GM21526 (cell line): ENCODE results near the gene KCNK7.
"Not testable (repeated sequence)": the region's sequence is repeated elsewhere in the genome, so short reads cannot be mapped to it uniquely, and the experiment has no call there.

Experiments
- ATAC-seq: cut with Tn5 transposase; IDR thresholded peaks from one replicate; pipeline ENCODE4 v1.9.1; 2021; ENCODE audit warnings: moderate library complexity; ENCODE audit not compliant: unreplicated experiment, low FRiP score

KCNK7 gene

GRCh38 chr11:65575568-65576231 is 19.9 kb downstream of the KCNK7 start, which contains the start of gene EHBP1L1:
EHBP1L1 (plus strand) TSS chr11:65576053; CDS start chr11:65576303, 250 bp downstream.
- ATAC-seq, result no peak

DNA sequence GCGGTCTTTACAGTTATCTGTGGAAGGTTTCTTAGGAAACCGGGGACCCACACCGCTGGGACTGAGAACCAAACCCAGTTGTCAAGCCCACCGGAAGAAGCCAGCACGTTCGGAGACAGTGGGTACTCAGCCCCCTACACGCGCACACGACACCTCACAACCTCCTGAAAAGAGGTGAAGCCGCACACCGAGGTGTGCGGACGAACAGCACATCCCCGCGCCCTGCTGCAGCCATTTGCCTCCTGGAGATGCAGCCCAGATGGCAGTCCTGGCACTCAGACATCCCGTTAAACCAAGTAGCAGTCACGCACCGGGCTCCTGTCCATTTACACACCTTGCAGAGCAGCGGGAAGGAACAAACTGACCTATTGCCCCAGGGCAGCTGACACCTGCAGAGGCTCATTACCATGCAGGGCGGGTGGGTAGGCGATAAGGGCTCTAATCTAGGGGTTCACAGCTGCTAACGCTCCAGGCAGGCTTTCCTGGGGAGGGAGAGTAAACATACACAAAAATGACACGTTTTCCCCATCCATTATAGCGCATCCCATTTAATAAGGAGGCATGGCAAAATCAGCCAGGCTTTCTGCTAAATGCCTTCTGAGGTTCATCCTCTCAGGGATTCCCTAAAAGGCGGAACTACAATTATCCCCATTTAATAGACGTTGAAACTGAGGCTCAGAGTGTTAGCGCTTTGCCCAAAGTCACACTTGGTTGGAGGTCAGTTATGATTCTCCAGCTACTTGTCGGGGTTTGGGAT is 20.6 kb downstream of the KCNK7 start:
- ATAC-seq, result no peak

DNA sequence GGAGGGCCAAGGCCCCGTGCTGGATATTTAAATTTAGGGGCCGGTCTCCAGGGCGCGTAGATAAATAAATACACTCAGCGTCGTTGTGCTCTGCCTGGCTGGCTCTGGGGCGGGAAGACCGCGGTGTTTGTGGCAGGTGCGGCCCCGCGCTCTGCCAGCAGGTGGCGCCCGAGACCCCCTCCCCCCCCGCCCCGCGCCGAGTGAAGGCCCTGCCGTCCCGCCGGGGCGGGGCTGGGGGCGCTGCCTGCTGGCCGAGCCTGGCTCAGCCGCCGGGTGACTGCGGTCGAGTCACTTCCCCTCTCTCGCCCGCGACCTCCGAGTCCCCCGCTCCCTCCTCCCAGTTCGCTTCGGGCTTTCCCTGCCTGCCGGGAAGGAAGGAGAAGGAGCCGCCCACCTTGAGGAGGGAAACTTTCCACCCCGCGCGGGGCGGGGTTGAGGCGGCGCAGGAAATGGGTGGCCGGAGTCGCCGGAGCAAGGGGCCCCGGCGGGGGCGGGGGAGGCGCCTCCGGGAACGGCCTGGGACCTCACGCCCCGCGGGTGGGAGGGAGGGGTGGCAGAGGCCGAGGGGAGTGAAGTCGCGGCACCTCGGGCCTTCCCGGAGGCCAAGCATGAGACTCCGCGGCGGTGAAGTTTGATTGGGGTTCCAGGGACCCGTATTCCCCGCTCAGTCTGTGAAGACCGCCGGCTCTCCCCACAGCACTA is 21.3 kb downstream of the KCNK7 start:
- ATAC-seq, result no peak

- ATAC-seq, result no peak
Observed at GRCh38 chr11:65573391-65574079, 22.1 kb downstream of the KCNK7 start.

DNA sequence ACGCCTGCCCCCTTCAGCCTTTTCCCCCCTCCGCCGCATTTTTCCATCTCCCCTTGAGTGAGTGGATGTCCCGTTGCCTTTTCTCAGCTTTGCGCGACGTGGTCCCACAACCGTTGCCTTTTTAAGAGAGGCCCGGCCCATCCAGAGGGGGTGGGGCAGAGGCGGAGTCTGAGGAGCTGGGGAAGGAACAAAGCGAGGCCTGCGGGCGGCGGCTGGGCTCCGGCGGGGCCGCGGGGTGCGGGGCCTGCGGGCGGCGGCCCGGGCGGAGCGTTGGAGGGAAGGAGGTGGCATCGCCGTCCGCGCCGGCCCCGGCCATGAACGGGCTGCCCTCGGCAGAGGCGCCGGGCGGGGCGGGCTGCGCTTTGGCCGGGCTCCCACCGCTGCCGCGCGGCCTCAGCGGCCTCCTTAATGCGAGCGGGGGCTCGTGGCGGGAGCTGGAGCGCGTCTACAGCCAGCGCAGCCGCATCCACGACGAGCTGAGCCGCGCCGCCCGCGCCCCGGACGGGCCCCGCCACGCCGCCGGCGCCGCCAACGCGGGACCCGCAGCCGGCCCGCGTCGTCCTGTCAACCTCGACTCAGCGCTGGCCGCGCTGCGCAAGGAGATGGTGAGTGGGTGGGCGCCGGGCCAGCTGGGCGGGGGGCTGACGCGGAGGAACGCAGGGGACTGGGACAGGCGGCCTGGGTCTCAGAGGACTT is 23.1 kb downstream of the KCNK7 start, which contains the start of gene FAM89B:
Gene FAM89B, plus strand, starts transcription at position 183 of the 696 bp plus-strand sequence. Its CDS starts 132 bp downstream, at position 315.
- no peak for ATAC-seq

- no peak for ATAC-seq
Observed at GRCh38 chr11:65571940-65572339, 23.7 kb downstream of the KCNK7 start.

GRCh38 chr11:65571420-65571819 is 24.2 kb downstream of the KCNK7 start:
- no peak for ATAC-seq

- peak; percentile 43 for ATAC-seq
Observed at GRCh38 chr11:65569973-65570918, 25.4 kb downstream of the KCNK7 start, which contains the start of gene ZNRD2. ZNRD2 (plus strand) TSS chr11:65570477; CDS start chr11:65570492, 15 bp downstream.

- ATAC-seq, result peak; percentile 1
Observed at GRCh38 chr11:65569164-65569972, 26.2 kb downstream of the KCNK7 start.

GRCh38 chr11:65565624-65566453 is 29.8 kb downstream of the KCNK7 start:
- no peak for ATAC-seq

DNA sequence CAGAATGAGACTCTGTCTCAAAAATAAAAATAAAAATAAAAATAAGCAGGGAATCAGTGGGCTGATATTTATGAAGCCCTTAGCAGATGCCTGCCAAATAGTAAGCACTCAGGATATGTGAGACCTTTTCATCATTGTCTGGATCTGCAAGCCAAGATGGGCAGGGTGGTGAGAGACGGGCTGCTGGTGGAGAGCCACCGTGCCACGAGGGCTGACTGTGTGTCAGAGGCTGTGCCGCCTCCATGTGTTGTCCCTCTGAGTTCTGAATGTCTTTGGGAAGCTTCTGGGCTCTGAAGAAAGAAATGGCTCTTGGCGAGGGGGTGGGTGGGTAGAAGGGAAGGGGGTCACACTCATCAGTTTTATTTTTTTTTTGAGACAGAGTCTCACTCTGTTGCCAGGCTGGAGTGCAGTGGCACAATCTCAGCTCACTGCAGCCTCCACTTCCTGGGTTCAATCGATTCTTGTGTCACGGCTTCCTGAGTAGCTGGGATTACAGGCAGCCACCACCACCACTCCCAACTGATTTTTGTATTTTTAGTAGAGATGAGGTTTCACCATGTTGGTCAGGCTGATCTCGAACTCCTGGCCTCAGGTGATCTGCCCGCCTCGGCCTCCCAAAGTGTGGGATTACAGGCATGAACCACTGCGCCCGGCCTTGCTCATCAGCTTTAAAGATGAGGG is 30.6 kb downstream of the KCNK7 start:
- not testable (repeated sequence) for ATAC-seq

- no peak for ATAC-seq
Observed at GRCh38 chr11:65563601-65564000, 32.0 kb downstream of the KCNK7 start.

DNA sequence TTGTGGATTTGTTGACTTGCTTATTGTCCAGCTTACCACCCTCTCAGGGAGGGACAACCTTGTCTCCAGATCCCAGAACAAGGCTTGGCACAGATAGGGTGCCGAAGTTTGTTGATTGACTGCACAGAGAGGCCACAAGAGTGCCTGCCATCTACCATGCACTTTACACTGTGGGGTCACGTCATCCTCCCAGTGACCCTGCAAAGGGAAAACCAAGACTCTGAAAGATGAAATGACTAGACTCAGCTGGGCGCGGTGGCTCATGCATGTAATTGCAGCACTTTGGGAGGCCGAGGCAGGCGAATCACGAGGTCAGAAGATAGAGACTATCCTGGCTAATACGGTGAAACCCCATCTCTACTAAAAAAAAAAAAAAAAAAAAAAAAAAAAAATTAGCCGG is 32.8 kb downstream of the KCNK7 start:
- ATAC-seq, result no peak

- no peak for ATAC-seq
Observed at GRCh38 chr11:65562020-65562419, 33.6 kb downstream of the KCNK7 start.

DNA sequence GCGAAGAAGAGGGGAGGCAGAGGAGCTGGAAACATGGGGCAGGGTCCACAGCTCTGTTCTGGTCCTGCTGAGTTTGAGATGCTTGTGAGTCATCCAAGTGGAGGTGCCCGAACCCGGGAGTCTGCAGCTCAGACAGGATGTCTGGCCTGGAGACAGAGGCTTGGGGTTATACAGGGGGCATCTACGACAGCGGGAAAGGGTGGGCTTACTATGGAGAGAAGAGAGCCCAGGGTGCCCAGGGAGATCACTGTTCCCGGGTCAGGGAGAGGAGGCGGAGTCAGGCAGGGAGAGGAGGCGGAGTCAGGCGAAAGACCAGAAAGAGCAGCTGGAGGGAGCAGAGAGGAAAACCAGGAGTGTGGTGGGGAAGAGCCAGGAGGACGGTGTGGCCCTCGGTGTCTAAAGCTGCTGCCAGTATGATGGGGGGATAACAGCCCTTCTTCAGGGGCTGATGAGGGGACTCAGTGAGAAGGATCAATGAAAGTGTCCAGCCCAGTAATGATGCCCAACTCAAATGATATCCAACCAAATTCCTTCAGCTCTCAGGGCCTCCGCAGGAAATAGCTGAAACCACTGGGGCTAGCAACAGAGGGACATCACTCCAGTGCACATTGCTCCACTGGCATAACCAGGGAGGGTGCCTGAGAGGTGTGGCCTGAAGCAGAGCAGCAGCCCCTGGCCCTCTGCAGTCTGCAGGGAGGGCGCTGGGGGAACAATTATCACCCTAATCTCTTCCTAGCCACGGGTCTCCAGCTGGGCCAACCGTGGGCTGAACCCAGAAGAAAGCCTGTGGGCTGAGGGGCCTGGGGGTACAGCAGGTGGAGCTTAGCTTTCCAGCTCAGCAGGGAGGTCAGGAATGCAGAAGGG is 34.8 kb downstream of the KCNK7 start:
- no peak for ATAC-seq
